Keratinocyte (primary cell): ENCODE data around the gene ROBO4. TPM values are rescaled to one million over a fixed set of nuclear protein-coding genes. Genes with fewer than 3 reads are reported as not detected.

Experiments used
- DNase-seq: peaks from one replicate; pipeline ENCODE4 v3.0.0-alpha.2; 2011; ENCODE audit warnings: low read depth, missing footprints, low spot score
- FAIRE-seq: peaks from 2 replicates; lab custom pipeline; 2011; peaks lifted over from hg19 to GRCh38; lab: Jason Lieb, UNC
- H2AFZ ChIP-seq: 2 replicates; pipeline ENCODE4 v1.6.0; 2012; ENCODE audit warnings: low read length, control low read depth, inconsistent platforms; ENCODE audit not compliant: control insufficient read depth
- H3K27ac ChIP-seq: 2 replicates; pipeline ENCODE4 v1.5.1; 2011; ENCODE audit warnings: low read length; ENCODE audit not compliant: control insufficient read depth, insufficient read depth
- H3K27me3 ChIP-seq: 3 replicates; pipeline ENCODE4 v1.6.0; 2011; ENCODE audit warnings: low read length; ENCODE audit not compliant: control insufficient read depth, insufficient read depth; ENCODE audit errors: extremely low read depth
- H3K36me3 ChIP-seq, 2 experiments: 2 replicates in 1 of 2; 3 replicates in 1 of 2; pipeline ENCODE4 v1.5.1; 2011; ENCODE audit warnings: low read length in 2 of 2, mild to moderate bottlenecking in 1 of 2; ENCODE audit not compliant: control insufficient read depth in 2 of 2, insufficient read depth in 2 of 2; ENCODE audit errors: extremely low read depth in 1 of 2
- H3K4me1 ChIP-seq: 3 replicates; pipeline ENCODE4 v1.5.1; 2011; ENCODE audit warnings: low read length; ENCODE audit not compliant: control insufficient read depth, insufficient read depth; ENCODE audit errors: extremely low read depth
- H3K4me2 ChIP-seq: 3 replicates; pipeline ENCODE4 v1.6.0; 2011; ENCODE audit warnings: low read depth, low read length; ENCODE audit not compliant: control insufficient read depth, insufficient read depth; ENCODE audit errors: extremely low read depth
- H3K4me3 ChIP-seq, 3 experiments: fragments of 200-600 bp in 1 of 3; sonication (generic) in 1 of 3; 2 replicates in 2 of 3; 3 replicates in 1 of 3; pipeline ENCODE4 v1.5.1; 2011 to 2016; ENCODE audit warnings: low read length in 3 of 3, mild to moderate bottlenecking in 3 of 3, control low read depth in 2 of 3, inconsistent platforms in 1 of 3, low read depth in 1 of 3, mixed read lengths in 1 of 3, mixed run types in 1 of 3, moderate library complexity in 1 of 3; ENCODE audit not compliant: control insufficient read depth in 2 of 3, insufficient read depth in 2 of 3; ENCODE audit errors: extremely low read depth in 1 of 3
- H3K79me2 ChIP-seq: 2 replicates; pipeline ENCODE4 v1.6.0; 2012; ENCODE audit warnings: low read length; ENCODE audit not compliant: control insufficient read depth, insufficient read depth
- H3K9ac ChIP-seq: 3 replicates; pipeline ENCODE4 v1.6.0; 2011; ENCODE audit warnings: low read length; ENCODE audit not compliant: control insufficient read depth, insufficient read depth; ENCODE audit errors: extremely low read depth
- H3K9me1 ChIP-seq: 3 replicates; pipeline ENCODE4 v1.6.0; 2011; ENCODE audit warnings: low read length; ENCODE audit not compliant: control insufficient read depth, insufficient read depth; ENCODE audit errors: extremely low read depth
- H3K9me3 ChIP-seq: 2 replicates; pipeline ENCODE4 v1.5.1; 2012; ENCODE audit warnings: low read depth, low read length; ENCODE audit not compliant: control insufficient read depth
- H4K20me1 ChIP-seq: 3 replicates; pipeline ENCODE4 v1.6.0; 2011; ENCODE audit warnings: low read length; ENCODE audit not compliant: control insufficient read depth, insufficient read depth; ENCODE audit errors: extremely low read depth
- EZH2 ChIP-seq: IDR thresholded peaks from one replicate; pipeline ENCODE4 v1.6.1; 2012; ENCODE audit warnings: inconsistent platforms, mild to moderate bottlenecking, low read length, moderate library complexity
- dilution Hi-C: fragments of 300-500 bp; cut with MboI; formaldehyde crosslinking; loops from one replicate; pipeline ENCODE4 v1.7.0; 2020; ENCODE audit warnings: low sequenced_read_pairs; ENCODE audit not compliant: extremely low pct_ligation_motif_present
- polyA plus RNA-seq, 5 experiments: library from polyadenylated mRNA; depleted of rRNA in 3 of 5; stranded (reverse) in 3 of 5; stranded (forward) in 1 of 5; unstranded in 1 of 5; fragments of >200 nt; gene quantifications; 1 replicate in 1 of 5; 2 replicates in 3 of 5; 3 replicates in 1 of 5; pipeline versions ENCODE4 v1.2.1 to v1.2.3, GENCODE V29; 2011 to 2012; ENCODE audit warnings: missing spikeins in 2 of 5, low read depth in 1 of 5, low replicate concordance in 1 of 5
- TF ChIP-seq, protein P1 (sequence below), 3 experiments: IDR thresholded peaks in 1 of 3; conservative IDR thresholded peaks in 1 of 3; optimal IDR thresholded peaks in 1 of 3; 2 replicates in 2 of 3; 3 replicates in 1 of 3; pipeline versions ENCODE3 to v1.5.1; 2011; ENCODE audit warnings: low read length in 3 of 3, mild to moderate bottlenecking in 3 of 3, moderate library complexity in 2 of 3, control low read depth in 1 of 3, inconsistent platforms in 1 of 3; ENCODE audit not compliant: insufficient read depth in 2 of 3; ENCODE audit errors: extremely low read depth in 1 of 3

The ROBO4 gene
- polyA plus RNA-seq, 1 donor (not counting 4 experiments of a cell fraction or from before 2014, with no cell fraction given) = 0.94 TPM

DNA sequence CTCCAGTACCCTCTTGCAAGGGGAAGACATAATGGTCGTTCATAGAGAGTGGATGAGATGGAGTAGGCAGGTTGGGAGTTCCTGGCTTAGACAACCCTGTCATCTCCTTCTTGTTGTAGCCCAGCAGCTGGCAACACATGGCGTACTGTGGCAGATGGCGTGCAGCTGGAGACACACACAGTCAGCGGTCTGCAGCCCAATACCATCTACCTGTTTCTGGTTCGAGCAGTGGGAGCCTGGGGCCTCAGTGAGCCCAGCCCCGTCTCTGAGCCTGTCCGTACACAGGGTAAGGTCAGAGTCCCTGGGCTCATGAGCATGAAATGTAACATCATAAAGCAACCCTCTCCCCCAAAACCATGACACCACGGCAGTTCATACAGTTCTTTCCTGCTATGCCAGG, 23.7 kb downstream of the ROBO4 start:
- Histone ChIP-seq H4K20me1 (no peaks in the 10 kb centered on the region), H2AFZ (no peak overlapping the region), H3K4me3 (no peak overlapping the region), H3K4me1 (peaks cover 15% of the 10 kb centered on the region), H3K79me2 (no peaks in the 10 kb centered on the region), H3K36me3 (no peaks in the 10 kb centered on the region), H3K9ac (no peak overlapping the region), H3K27ac (no peak overlapping the region), H3K9me1 (no peaks in the 10 kb centered on the region), H3K27me3 (peaks cover 56% of the 10 kb centered on the region), H3K9me3 (no peaks in the 10 kb centered on the region), H3K4me2 (no peak overlapping the region)
- FAIRE-seq = no peak
- no peak for DNase-seq
- TF ChIP-seq, protein P1, sequence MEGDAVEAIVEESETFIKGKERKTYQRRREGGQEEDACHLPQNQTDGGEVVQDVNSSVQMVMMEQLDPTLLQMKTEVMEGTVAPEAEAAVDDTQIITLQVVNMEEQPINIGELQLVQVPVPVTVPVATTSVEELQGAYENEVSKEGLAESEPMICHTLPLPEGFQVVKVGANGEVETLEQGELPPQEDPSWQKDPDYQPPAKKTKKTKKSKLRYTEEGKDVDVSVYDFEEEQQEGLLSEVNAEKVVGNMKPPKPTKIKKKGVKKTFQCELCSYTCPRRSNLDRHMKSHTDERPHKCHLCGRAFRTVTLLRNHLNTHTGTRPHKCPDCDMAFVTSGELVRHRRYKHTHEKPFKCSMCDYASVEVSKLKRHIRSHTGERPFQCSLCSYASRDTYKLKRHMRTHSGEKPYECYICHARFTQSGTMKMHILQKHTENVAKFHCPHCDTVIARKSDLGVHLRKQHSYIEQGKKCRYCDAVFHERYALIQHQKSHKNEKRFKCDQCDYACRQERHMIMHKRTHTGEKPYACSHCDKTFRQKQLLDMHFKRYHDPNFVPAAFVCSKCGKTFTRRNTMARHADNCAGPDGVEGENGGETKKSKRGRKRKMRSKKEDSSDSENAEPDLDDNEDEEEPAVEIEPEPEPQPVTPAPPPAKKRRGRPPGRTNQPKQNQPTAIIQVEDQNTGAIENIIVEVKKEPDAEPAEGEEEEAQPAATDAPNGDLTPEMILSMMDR (optimal IDR thresholded peaks at IDR 0.05 in 1 of 3, IDR thresholded peaks at IDR 0.05 in 1 of 3, conservative IDR thresholded peaks at IDR 0.05 in 1 of 3; ENCODE audit: extremely low read depth in 1 of 3, insufficient read depth in 2 of 3, low read length in 3 of 3) = no peak
- no peak for TF ChIP-seq EZH2
- dilution Hi-C loops = no loop called here

DNA sequence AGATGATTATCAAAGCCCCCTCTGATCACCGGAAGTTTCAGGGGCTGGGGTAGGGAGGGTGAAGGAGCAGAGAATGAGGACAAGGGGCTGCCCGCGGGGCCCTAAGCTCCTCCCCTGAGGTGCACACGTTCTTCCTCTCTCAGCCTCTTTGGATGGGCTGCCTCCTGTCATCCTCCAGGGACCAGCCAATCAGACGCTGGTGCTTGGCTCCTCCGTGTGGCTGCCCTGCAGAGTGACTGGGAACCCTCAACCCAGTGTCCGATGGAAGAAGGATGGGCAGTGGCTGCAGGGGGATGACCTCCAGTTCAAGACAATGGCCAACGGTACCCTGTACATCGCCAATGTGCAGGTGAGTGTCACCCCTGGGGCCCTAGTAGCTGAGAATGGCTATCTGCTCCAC, 24.9 kb downstream of the ROBO4 start:
- no peak for DNase-seq
- TF ChIP-seq, protein P1 (optimal IDR thresholded peaks at IDR 0.05 in 1 of 3, IDR thresholded peaks at IDR 0.05 in 1 of 3, conservative IDR thresholded peaks at IDR 0.05 in 1 of 3; ENCODE audit: extremely low read depth in 1 of 3, insufficient read depth in 2 of 3, low read length in 3 of 3) = no peak
- TF ChIP-seq EZH2 = peak; percentile 16
- H3K9me1 ChIP-seq = no peaks in the 10 kb centered on the region
- H3K4me1 ChIP-seq = peaks cover 15% of the 10 kb centered on the region
- no peaks in the 10 kb centered on the region for H3K9me3 ChIP-seq
- no peaks in the 10 kb centered on the region for H3K79me2 ChIP-seq
- H3K9ac ChIP-seq = no peak overlapping the region
- no peak overlapping the region for H3K27ac ChIP-seq
- no peak overlapping the region for H3K4me3 ChIP-seq
- dilution Hi-C loops = no loop called here
- H3K4me2 ChIP-seq = no peak overlapping the region
- H3K36me3 ChIP-seq = no peaks in the 10 kb centered on the region
- H2AFZ ChIP-seq = no peak overlapping the region
- FAIRE-seq = no peak
- H3K27me3 ChIP-seq = peaks cover 68% of the 10 kb centered on the region
- no peaks in the 10 kb centered on the region for H4K20me1 ChIP-seq
